MG63 (cell line): Measurements from ENCODE around the gene FABP1. TPM values are rescaled to one million over a fixed set of nuclear protein-coding genes. Genes with fewer than 3 reads are reported as not detected.
A peak's percentile ranks its signal among the peaks of the same experiment; 100 is the strongest.

ENCODE experiments used
- DNase-seq: peaks from one replicate; pipeline ENCODE4 v3.0.0-alpha.2; 2020
- H3K27me3 ChIP-seq: fragments of 250-450 bp; sonication (Bioruptor Pico); 2 replicates; pipeline ENCODE4 v1.5.1; 2020; ENCODE audit warnings: mild to moderate bottlenecking, moderate library complexity
- H3K36me3 ChIP-seq: fragments of 250-450 bp; sonication (Bioruptor Pico); 2 replicates; pipeline ENCODE4 v1.5.1; 2020; ENCODE audit warnings: mild to moderate bottlenecking, moderate library complexity
- H3K4me3 ChIP-seq: fragments of 250-450 bp; sonication (Bioruptor Pico); 2 replicates; pipeline ENCODE4 v1.5.1; 2020; ENCODE audit warnings: mild to moderate bottlenecking, moderate library complexity
- H3K9me3 ChIP-seq: fragments of 250-450 bp; sonication (Bioruptor Pico); 2 replicates; pipeline ENCODE4 v1.5.1; 2020; ENCODE audit warnings: mild to moderate bottlenecking, moderate library complexity
- total RNA-seq: library from RNA; depleted of rRNA; stranded (reverse); fragments of >200 nt; shearing (Covaris generic); gene quantifications from 2 replicates; pipeline ENCODE4 v1.2.3, GENCODE V29; 2014; ENCODE audit warnings: low replicate concordance; rRNA removed

FABP1 gene
- not detected in 2 replicates for total RNA-seq

DNA sequence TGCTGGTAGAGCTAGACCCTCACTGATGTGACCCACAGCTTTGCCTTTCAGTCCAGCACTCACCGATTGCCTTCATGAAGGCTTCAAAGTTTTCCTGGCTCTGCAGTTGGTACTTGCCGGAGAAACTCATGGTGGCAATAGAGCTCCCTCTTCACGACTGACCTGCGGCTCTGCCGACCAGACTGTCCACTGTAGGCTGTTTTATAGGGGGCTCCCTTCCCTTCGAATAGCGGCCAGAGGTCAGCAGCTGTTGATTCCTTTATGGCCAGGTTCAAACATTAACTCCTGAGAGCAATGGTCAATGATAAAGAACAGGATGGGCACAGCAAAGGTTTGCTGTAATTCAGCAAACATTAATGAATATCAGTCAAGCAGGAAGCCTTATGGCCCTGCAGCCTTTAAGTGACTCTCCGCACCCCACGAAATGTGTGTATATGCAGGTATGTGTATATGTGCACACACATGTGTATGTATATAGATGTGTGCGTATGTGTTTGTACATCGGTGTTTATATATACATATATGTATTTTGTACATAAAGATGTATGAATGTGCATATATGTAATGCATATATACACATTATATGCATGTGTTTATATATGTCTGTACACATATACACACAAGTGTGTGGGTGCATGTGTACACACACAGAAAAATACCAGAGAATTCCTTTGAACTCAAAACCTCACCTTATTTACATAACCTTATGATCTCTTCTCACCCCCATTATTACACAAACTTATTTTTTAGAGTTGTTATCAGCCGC, at the start of gene FABP1:
TSS of gene FABP1 (minus strand) at position 175 of the 766 bp plus-strand sequence. CDS start at position 130, 45 bp downstream.
- DNase-seq: no peak
- Histone ChIP-seq H3K4me3 (no peak within 1 kb of the TSS), H3K36me3 (no peaks in the 10 kb centered on the region), H3K27me3 (no peaks in the 10 kb centered on the region), H3K9me3 (no peaks in the 10 kb centered on the region)

DNA sequence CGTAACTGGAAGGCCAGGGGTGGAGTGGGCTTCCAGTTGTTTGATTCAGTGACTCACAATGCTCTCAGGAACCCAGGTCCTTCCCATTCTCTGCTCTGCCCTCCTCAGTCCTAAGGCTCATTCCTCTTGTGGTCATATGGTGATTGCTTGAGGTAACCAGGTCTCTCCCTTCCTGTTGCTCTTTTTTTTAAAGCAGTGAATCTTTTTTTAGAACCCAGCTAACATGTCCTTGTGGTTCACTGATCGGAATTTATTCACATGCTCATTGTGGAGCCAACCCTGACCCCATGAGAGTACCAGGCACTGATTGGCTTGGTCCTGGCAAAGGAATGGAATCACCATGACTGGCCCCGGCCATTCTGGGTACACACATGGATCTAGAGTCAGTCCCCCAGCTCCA, 49.7 kb upstream of the FABP1 start:
- DNase-seq: no peak

DNA sequence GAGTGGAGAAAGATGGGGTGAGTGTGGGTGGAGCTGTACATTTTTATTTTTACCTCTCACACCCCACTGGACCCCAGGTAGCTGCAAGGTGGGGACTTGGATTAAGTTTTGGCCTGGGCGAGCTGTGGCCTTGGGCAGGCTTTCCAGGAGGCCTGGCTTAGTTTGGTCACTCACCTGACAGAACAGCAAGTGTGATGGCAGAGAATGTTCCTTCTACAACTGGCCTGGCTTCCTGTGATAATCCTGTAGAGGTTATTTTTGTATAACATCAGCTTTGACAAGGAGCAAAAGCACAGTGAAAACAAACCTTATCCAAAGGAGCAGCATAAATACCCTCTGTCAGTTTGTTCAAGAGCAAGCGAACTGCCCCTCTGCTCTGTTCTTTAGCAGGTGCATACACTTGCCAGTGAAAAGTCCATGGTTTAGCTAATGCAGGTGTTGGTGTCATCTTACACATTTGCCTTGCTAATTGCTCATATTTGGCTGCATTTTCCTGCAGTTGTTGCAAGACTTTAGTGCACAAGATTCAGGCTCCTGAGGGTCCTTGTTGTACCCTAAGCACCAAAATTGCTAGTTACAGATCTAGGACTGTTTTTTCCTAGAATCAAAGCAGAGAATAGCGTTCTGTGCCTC, 48.6 kb upstream of the FABP1 start:
- Histone ChIP-seq H3K4me3 (no peak overlapping the region), H3K36me3 (no peaks in the 10 kb centered on the region), H3K9me3 (no peaks in the 10 kb centered on the region), H3K27me3 (no peaks in the 10 kb centered on the region)
- no peak for DNase-seq

More for the DNA sequence above, 49.7 kb upstream of the FABP1 start:
- Histone ChIP-seq H3K27me3 (no peaks in the 10 kb centered on the region), H3K36me3 (no peaks in the 10 kb centered on the region), H3K4me3 (no peak overlapping the region), H3K9me3 (no peaks in the 10 kb centered on the region)

DNA sequence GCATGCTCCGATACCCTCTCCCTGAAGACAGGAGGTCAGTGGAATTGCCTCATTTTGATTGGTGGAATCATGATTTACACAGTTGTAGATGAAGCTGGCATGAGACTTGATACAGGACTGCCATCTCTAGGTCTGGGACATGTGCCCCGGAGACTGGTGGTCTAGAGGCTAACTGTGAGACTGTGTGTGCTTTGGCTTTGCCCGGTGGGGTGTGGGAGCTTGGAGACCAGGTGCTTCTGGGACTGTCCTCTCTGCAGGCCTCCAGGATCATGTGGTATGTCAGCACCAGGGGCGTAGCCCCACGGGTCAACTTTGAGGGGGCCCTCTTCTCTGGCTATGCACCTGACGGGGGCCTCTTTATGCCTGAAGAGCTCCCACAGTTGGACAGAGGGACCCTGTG, 45.0 kb upstream of the FABP1 start:
- no peaks in the 10 kb centered on the region for H3K9me3 ChIP-seq
- no peak overlapping the region for H3K4me3 ChIP-seq
- no peak for DNase-seq
- H3K36me3 ChIP-seq: no peaks in the 10 kb centered on the region
- H3K27me3 ChIP-seq: no peaks in the 10 kb centered on the region

DNA sequence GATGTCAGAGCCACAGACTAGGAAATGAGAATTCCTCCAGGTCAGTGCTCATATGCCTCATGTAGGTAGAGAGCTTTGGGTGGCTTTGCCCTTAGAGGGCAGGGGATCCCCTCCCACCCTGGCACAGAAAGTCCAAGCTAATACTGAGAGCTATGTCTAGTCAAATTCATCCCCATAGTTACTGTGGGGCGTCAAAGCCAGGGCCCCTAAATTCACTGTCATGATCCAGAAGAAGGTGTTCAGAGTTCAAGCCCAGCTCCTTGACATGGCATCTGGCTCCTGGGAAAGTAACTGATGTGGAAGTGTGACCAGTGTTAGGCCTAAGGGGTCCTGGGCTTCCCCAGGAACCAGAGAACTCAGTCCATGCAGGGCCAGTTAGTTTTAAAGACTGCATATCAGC, 44.1 kb upstream of the FABP1 start:
- H3K4me3 ChIP-seq: no peak overlapping the region
- DNase-seq: no peak
- no peaks in the 10 kb centered on the region for H3K9me3 ChIP-seq
- H3K27me3 ChIP-seq: no peaks in the 10 kb centered on the region
- H3K36me3 ChIP-seq: no peaks in the 10 kb centered on the region

DNA sequence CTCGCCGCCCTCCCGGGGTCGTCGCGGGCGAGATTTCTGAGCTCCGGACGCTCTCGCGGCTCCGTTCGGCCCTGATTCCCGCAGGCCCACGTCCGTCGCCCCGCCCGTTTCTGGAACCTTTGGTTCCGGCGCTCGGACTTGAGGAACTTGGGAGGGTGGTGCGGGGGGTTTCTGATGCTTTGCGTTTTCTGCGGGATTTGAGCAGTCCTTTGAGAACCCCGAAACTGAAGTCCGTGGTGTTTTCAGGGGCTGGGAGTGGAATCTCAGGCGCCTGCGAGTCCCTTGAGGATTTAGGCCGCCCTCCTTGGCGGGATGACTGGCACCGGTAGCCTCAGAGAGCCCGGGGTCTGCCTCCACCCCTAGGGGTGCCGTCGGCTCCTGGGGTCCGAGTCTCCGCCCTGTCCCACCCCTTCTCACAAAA, 42.6 kb upstream of the FABP1 start:
- no peak for DNase-seq
- no peaks in the 10 kb centered on the region for H3K27me3 ChIP-seq
- no peaks in the 10 kb centered on the region for H3K36me3 ChIP-seq
- H3K4me3 ChIP-seq: peak overlapping the region; percentile 61
- no peaks in the 10 kb centered on the region for H3K9me3 ChIP-seq

DNA sequence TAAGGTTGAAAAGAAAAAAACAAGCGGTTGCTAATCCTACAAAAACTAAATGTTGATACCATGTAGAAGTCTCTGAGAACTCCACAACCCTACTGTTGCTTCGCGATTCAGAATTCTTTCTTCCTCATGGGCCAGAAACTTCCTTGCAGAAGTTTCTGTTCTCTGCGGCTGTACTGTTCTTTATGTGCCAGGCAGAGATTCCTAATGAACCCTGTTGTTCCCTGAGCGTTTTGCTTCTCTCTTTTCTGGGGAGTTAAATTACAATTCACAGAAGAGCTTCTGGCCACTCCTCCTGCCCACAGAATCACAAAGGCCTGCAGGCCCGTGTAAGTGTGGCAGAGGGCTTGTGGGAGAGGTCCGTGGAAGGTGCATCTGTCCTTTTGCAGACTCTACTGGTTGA, 40.5 kb upstream of the FABP1 start:
- no peaks in the 10 kb centered on the region for H3K9me3 ChIP-seq
- no peaks in the 10 kb centered on the region for H3K36me3 ChIP-seq
- no peaks in the 10 kb centered on the region for H3K27me3 ChIP-seq
- no peak overlapping the region for H3K4me3 ChIP-seq
- DNase-seq: no peak

DNA sequence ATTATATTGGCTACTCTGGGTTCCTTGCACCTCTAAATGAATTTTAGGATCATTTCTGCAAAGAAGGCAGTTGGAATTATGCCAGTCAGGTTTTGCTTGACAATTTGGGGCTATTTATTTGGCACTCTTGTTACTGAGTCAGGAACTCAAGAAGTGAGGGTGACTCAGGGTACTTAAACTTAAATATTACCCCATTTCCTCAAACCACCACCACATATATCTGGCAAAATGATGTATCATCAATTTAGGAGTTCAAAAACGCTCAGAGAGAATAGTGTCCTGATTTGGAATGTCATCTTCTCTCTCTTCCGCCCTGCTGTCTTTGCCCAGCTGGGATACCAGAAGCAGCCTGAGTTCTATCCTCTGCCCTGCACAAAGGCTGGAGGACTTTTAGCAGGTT, 39.9 kb upstream of the FABP1 start:
- no peak for DNase-seq
- no peaks in the 10 kb centered on the region for H3K9me3 ChIP-seq
- H3K36me3 ChIP-seq: no peaks in the 10 kb centered on the region
- H3K27me3 ChIP-seq: no peaks in the 10 kb centered on the region
- H3K4me3 ChIP-seq: no peak overlapping the region

DNA sequence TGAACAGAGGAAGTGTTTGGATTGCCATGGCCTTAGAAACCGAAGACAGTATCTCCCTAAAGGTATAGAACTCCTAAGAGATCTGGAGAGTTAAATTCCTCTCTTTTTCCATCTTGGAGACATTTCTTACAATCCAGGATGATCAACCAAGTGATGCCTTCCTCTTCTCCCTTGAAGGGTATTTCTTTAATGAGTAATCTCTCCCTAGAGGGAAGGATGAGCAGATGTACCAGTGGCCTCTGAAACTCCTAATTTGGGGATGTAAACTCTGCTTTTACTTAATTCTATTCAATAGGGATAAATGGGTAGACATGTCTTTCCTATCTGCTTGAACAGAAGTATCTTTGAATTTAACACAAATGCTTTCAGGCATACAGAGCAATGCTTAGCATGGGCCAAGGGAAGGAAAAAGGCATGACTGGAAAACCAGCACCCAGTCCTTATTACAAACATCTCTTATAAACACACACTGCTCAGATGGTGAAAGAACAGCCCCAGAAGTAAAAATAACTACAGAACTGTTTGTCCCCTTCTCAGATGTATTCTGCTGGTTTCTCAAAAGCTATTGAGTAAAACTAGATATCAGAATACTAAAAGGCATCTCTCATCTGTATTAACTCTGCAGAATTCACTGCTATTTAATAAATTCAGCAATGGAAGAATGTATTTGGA, 37.6 kb upstream of the FABP1 start:
- H3K27me3 ChIP-seq: no peaks in the 10 kb centered on the region
- H3K9me3 ChIP-seq: no peaks in the 10 kb centered on the region
- no peak overlapping the region for H3K4me3 ChIP-seq
- DNase-seq: no peak
- no peaks in the 10 kb centered on the region for H3K36me3 ChIP-seq

DNA sequence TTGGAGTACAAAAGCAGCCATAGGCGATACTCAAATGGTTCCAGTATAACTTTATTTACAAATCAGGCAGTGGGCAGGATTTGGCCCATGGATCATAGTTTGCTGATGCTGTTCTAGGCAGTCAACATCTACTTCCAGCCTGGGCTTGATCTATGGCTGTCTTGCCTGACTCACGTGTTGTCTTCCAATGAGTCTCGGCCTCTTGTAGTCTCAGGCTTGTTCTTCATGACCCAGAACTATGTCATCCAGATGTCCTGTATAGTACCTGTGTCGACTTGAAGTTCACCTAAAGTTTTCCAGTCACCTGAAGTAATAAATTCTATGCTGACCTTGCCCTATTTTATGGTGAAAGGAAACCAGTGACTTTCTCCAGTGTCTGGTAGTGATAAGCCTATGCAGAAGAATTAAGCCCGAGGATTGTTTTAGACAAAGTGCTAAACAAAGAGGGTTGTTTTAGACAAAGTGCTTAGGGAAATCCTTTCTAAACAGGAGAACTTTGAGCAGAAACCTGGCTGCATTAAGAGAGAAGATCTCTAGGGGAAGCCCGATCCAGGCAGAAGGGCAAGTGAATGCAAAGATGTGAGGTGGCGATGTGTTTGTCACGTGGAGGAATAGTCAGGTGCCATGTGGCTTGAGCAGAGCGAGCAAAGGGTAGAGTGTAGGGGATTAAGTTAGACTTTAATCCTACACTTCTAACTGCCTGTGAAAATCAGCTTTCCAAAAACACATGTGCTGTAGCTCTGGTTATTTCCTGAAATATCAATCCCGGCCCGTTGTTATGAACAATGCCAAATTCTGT, 33.8 kb upstream of the FABP1 start:
- Histone ChIP-seq H3K36me3 (no peaks in the 10 kb centered on the region), H3K27me3 (no peaks in the 10 kb centered on the region), H3K4me3 (no peak overlapping the region), H3K9me3 (no peaks in the 10 kb centered on the region)
- no peak for DNase-seq

DNA sequence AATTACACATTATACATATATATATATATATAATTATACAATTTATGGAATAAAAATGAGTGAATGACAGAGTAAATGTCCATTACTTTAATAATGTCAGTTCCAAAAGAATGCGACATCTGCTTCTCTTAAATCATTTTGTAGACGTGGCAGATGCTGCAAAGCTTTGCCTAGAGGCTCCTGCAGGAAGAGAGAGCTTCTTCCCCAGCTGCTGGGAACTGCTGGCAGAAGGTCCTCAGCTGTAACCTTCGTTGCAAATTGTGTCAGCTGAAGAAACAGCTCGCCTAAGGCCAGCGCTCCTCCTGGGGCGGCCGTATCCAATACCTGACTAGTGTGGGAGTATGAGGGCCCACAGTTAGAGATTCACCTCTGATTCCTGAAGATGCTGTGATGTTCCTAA, 32.7 kb upstream of the FABP1 start:
- no peaks in the 10 kb centered on the region for H3K27me3 ChIP-seq
- no peaks in the 10 kb centered on the region for H3K36me3 ChIP-seq
- no peak for DNase-seq
- H3K4me3 ChIP-seq: no peak overlapping the region
- H3K9me3 ChIP-seq: no peaks in the 10 kb centered on the region

DNA sequence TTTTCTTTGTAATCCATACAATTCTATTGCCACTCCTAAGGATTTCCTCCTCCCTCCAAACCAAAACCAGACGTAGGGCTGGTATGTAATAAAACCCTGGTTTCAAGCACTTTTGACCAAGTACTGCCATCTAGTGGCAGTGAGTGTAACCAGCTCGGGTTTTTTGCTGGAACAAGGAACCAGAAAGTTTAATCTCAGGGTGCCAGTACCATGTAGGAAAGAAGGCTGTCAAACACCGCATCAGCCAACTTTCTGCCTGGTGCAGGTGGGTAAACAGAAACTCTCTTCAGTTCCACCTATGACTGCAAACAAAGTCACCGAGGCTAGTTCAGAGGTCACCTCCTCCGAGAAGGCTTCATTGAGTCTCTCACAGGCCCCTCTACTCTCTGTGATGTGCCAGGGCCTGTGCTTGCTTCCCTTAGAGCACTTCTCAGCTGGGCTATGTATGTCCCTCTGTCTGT, 32.1 kb upstream of the FABP1 start:
- Histone ChIP-seq H3K9me3 (no peaks in the 10 kb centered on the region), H3K27me3 (no peaks in the 10 kb centered on the region), H3K36me3 (no peaks in the 10 kb centered on the region), H3K4me3 (no peak overlapping the region)
- DNase-seq: peak; percentile 12

DNA sequence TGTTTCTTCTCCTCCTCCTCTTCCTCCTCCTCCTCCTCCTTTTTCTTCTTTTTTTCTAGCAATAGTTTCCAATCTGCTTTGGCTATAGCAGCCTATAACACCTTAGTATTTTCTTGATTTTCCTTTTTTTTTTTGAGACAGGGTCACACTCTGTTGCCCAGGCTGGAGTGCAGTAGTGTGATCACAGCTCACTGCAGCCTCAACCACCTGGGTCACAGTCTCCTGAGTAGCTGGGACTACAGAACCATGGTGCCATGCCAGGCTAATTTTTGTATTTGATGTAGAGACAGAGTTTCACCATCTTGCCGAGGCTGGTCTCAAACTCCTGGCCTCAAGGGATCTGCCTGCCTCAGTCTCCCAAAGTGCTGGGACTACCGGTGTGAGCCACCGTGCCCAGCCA, 31.6 kb upstream of the FABP1 start:
- Histone ChIP-seq H3K4me3 (no peak overlapping the region), H3K36me3 (no peaks in the 10 kb centered on the region), H3K9me3 (no peaks in the 10 kb centered on the region), H3K27me3 (no peaks in the 10 kb centered on the region)
- no peak for DNase-seq

DNA sequence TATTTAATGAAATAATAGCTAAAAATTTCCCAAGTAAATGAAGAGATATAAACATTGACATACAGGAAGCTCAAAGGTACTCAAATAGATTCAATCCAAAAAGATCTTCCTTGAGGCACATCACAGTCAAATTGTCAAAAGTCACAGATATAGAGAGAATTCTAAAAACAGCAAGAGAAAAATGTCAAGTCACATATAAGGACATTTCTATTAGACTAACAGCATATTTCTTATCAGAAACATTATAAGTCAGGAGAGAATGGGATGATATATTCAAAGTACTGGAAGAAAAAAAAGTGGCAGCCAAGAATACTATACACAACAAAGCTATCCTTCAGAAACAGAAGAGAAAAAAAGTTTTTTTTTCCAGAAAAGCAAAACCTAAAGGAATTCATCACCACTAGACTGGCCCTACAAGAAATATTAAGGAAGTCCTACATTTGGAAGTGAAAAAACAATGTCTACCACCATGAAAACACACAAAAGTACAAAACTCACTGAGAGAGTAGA, 21.1 kb upstream of the FABP1 start:
- Histone ChIP-seq H3K4me3 (no peak overlapping the region), H3K9me3 (peaks cover 6% of the 10 kb centered on the region; the same call in 1 of the 2 replicates), H3K36me3 (no peaks in the 10 kb centered on the region), H3K27me3 (no peaks in the 10 kb centered on the region)
- DNase-seq: no peak

DNA sequence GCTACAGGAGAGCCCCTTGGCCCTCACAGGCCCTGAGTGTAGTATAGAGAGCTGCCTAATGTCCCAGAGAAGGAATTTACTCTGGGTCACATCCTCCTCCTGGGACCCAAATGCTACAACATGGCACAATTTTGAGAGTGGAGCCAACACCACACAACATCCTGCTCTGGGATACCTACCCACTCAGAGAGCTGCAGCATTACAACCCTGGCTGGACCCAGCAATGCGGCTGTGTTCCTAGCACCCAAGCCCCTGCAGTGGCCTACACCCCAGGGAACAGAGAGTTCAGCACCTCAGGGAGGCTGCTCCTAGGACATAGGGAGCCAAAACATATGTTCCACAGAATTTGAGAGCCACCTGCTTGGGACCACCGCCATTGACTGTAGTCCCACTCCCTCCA, 19.3 kb upstream of the FABP1 start:
- no peaks in the 10 kb centered on the region for H3K36me3 ChIP-seq
- H3K9me3 ChIP-seq: 0 out of 2 replicates have a peak, but pooled peaks cover 2% of the 10 kb centered on the region
- no peak for DNase-seq
- H3K27me3 ChIP-seq: no peaks in the 10 kb centered on the region
- H3K4me3 ChIP-seq: no peak overlapping the region

DNA sequence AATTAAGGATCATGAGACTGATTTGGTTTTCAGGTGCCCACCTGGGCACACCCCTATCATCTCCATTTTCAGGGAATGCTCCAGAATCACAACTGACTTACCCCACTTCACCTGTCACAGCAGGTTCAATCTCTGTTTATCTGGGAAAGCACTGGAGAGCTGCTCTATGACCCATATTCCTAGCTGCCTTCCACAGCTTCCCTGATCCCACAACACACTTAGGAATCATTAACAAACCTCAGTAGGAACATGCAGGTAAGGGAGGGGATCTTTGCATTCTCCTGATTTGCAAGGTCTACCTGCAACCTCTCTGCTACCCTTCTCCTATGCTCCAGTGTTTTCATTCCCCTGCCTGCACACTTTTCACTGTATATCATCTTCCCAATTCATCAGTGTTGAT, 18.7 kb upstream of the FABP1 start:
- Histone ChIP-seq H3K4me3 (no peak overlapping the region), H3K27me3 (no peaks in the 10 kb centered on the region), H3K36me3 (no peaks in the 10 kb centered on the region), H3K9me3 (0 out of 2 replicates have a peak, but pooled peaks cover 2% of the 10 kb centered on the region)
- DNase-seq: no peak
